D341Med (cell line): Measurements from ENCODE around the gene RRM1.
A peak's percentile ranks its signal among the peaks of the same experiment; 100 is the strongest.

Source experiments
- DNase-seq: peaks from one replicate; pipeline ENCODE4 v3.0.0; 2012; ENCODE audit warnings: low spot score

The RRM1 gene

GRCh38 chr11:4187055-4187988 lies 92.7 kb downstream of the RRM1 start:
- DNase-seq: peak; percentile 96
